ENCODE results near the gene TECR. TPM values are rescaled to one million over a fixed set of nuclear protein-coding genes. Genes with fewer than 3 reads are reported as not detected.

The TECR gene
- total and polyA plus RNA-seq, 4 experiments from 2014 or later, result 189 to 269 (median 220) TPM

DNA sequence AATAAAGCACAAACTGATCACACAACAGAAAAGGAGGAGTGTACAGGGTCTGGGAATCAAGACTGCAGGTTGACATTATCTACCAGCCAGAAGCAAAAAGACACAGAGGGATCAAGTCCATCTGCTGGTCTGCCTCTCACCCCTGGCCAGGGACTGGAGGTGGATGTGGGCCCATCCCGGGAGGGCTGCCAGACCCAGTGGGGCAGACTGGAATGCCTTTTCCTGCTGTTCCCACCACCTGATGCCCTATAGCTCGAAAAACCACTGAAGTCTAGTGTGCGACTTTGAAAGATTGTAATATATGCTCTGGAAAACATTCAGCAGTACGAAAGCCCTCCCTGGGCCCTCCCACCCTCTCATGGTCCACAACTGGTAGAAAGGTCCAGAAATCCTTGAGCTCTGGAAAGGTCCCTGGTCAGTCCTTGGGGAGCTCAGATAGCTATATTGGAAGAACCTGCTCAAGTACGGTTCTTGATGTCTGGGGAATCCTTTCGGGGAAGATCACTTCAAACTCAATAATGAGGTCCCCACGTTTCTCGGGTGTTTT lies 13.8 kb upstream of the TECR start:
- Histone ChIP-seq H3K27ac (ENCODE audit: low read depth, low read length) (peak overlapping the region; percentile 94), H3K4me3 (ENCODE audit: low read length in 2 of 2) (peak overlapping the region; percentile 62 to 99)
- POLR2A ChIA-PET (ENCODE audit: partially characterized antibody), result interaction anchor here (4.2 to 28.2 kb wide), 3 partner anchors 8 to 40 kb away, joined by 35 to 1220 read pairs (median 1220); partner anchors contain the start of genes DNAJB1, GIPC1 and TECR

DNA sequence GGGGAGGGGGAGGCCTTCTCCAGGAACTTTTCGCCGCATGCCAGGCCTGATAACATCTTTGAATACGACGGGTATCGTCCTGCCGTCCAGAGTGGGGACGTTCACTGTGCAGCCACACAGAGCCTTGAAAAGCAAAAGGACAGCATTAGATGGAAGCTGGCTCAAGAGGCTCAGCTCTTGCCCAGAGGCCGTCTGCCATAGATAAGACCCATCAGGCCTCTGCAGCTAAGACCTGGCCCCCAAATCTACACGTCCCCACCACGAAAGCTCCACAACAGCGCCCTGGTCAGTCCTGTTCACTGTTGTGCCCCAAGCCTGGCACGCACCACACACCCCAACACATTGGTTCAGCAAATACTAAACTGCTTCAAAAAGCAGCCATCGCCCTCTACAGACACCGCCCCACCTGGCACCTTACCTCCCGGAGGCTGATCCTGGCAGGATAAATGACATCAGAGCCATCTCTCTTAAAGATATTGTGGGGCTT lies 13.3 kb upstream of the TECR start:
- H3K27me3 Mint-ChIP-seq, result no peaks in the 10 kb centered on the region
- DNase-seq, result no peak
- H3K36me3 ChIP-seq (ENCODE audit: insufficient read depth, low read length), result peaks cover 36% of the 10 kb centered on the region
- peak overlapping the region; percentile 89 to 98 (median 96) for H3K4me3 Mint-ChIP-seq
- peak overlapping the region; percentile 94 for H3K27ac ChIP-seq (ENCODE audit: low read depth, low read length)
- H3K36me3 Mint-ChIP-seq, result peaks cover 30 to 50% of the 10 kb centered on the region in 2 donors
- peaks cover 0 to 6% (median 0%) of the 10 kb centered on the region in 8 donors for H3K9me3 Mint-ChIP-seq
- peak overlapping the region; percentile 84 to 96 (median 95) for H3K27ac Mint-ChIP-seq
- H3K27me3 ChIP-seq (ENCODE audit: insufficient read depth, low read length), result no peaks in the 10 kb centered on the region
- intact Hi-C loops (cut with micrococcal nuclease), result loop anchor here (5.0 kb wide), 2 partner anchors 134 to 171 kb away; partner anchors contain the start of gene ADGRE5
- peaks cover 51% of the 10 kb centered on the region for H3K4me1 ChIP-seq (ENCODE audit: insufficient read depth, low read length)
- CTCF ChIA-PET (ENCODE audit: partially characterized antibody), result interaction anchor here (0.6 to 3.8 kb wide), 3 partner anchors 10 to 35 kb away, joined by 3 to 66 read pairs (median 8); no protein-coding TSS in a partner anchor
- peak overlapping the region; percentile 62 to 99 for H3K4me3 ChIP-seq (ENCODE audit: low read length in 2 of 2)
- no peaks in the 10 kb centered on the region for H3K9me3 ChIP-seq (ENCODE audit: control insufficient read depth in 1 of 2, low read length in 2 of 2)
- POLR2A ChIA-PET (ENCODE audit: partially characterized antibody), result interaction anchor here (1.0 to 28.2 kb wide), 6 partner anchors 9 to 435 kb away, joined by 4 to 1220 read pairs (median 28); partner anchors contain the start of genes ADGRE5, DNAJB1, GIPC1 and TECR
- peaks cover 35 to 70% (median 51%) of the 10 kb centered on the region in 4 donors for H3K4me1 Mint-ChIP-seq

More for the DNA sequence above, 13.8 kb upstream of the TECR start:
- H3K36me3 Mint-ChIP-seq, result peaks cover 30 to 50% of the 10 kb centered on the region in 2 donors
- H3K4me3 Mint-ChIP-seq, result peak overlapping the region; percentile 89 to 98 (median 96)
- peaks cover 36 to 75% (median 54%) of the 10 kb centered on the region in 4 donors for H3K4me1 Mint-ChIP-seq
- Histone ChIP-seq H3K9me3 (ENCODE audit: control insufficient read depth in 1 of 2, low read length in 2 of 2) (no peaks in the 10 kb centered on the region), H3K4me1 (ENCODE audit: insufficient read depth, low read length) (peaks cover 50% of the 10 kb centered on the region), H3K27me3 (ENCODE audit: insufficient read depth, low read length) (no peaks in the 10 kb centered on the region), H3K36me3 (ENCODE audit: insufficient read depth, low read length) (peaks cover 36% of the 10 kb centered on the region)
- H3K27me3 Mint-ChIP-seq, result no peaks in the 10 kb centered on the region
- intact Hi-C loops (cut with micrococcal nuclease), result loop anchor here (5.0 kb wide), 2 partner anchors 133 to 172 kb away; partner anchors contain the start of gene ADGRE5
- peaks cover 0 to 8% (median 0%) of the 10 kb centered on the region in 8 donors for H3K9me3 Mint-ChIP-seq
- H3K27ac Mint-ChIP-seq, result peak overlapping the region; percentile 52 to 96 (median 95)
- DNase-seq, result no peak
- CTCF ChIA-PET (ENCODE audit: partially characterized antibody), result interaction anchor here (2.4 to 3.8 kb wide), 2 partner anchors 10 to 35 kb away, joined by 8 to 66 read pairs; no protein-coding TSS in a partner anchor

DNA sequence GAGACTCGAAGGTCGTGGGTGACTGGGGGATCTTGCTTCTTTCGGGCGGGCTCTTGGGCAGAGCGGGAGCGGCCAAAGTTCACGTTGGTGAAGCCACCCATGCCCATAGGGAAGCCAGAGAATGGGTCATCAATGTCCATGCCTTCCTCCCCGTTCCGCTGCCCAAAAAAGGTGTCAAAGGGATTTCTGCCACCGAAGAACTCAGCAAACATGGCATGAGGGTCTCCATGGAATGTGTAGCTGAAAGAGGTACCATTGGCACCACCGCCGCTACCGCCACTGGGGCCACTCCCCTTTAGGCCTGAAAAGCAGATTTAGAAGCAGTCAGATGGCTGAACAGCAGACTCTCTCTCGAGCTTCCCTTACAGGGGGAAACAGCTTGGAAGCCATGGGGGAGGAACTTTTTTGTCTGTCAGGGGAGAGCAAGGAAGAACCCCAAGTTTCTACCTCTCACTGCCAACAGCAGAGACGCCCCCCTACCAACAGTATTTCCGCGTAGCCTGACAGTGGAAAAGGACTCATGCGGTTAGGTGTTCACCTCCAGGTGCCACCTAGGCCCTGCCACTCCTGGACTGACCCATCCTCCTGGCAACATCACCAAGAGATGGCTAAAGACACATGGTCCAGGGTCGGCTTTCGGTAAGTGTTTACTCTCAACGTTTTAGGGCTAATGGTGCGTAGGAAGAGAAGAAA lies 12.5 kb upstream of the TECR start:
- H3K4me3 ChIP-seq (ENCODE audit: low read length in 2 of 2), result peak overlapping the region; percentile 62 to 99
- peaks cover 30 to 50% of the 10 kb centered on the region in 2 donors for H3K36me3 Mint-ChIP-seq
- H3K27ac ChIP-seq (ENCODE audit: low read depth, low read length), result peak overlapping the region; percentile 94
- peaks cover 59% of the 10 kb centered on the region for H3K4me1 ChIP-seq (ENCODE audit: insufficient read depth, low read length)
- intact Hi-C loops (cut with micrococcal nuclease), result loop anchor here (5.0 kb wide), 2 partner anchors 135 to 170 kb away; partner anchors contain the start of gene ADGRE5
- peaks cover 36 to 74% (median 53%) of the 10 kb centered on the region in 4 donors for H3K4me1 Mint-ChIP-seq
- peaks cover 36% of the 10 kb centered on the region for H3K36me3 ChIP-seq (ENCODE audit: insufficient read depth, low read length)
- H3K27me3 Mint-ChIP-seq, result no peaks in the 10 kb centered on the region
- peak overlapping the region; percentile 89 to 98 (median 96) for H3K4me3 Mint-ChIP-seq
- H3K9me3 Mint-ChIP-seq, result peaks cover 0 to 6% (median 0%) of the 10 kb centered on the region in 8 donors
- POLR2A ChIA-PET (ENCODE audit: partially characterized antibody), result interaction anchor here (0.8 to 28.2 kb wide), 14 partner anchors 9 to 436 kb away, joined by 3 to 1220 read pairs (median 10); partner anchors contain the start of genes ADGRE5, DDX39A, DNAJB1 and GIPC1
- CTCF ChIA-PET (ENCODE audit: partially characterized antibody), result interaction anchor here (0.6 to 3.8 kb wide), 4 partner anchors 11 to 36 kb away, joined by 3 to 66 read pairs (median 6); no protein-coding TSS in a partner anchor
- H3K9me3 ChIP-seq (ENCODE audit: control insufficient read depth in 1 of 2, low read length in 2 of 2), result no peaks in the 10 kb centered on the region
- DNase-seq, result peak in 3 of 5 donors; percentile 41 to 50 (median 43)
- H3K27ac Mint-ChIP-seq, result peak overlapping the region; percentile 84 to 96 (median 95)
- H3K27me3 ChIP-seq (ENCODE audit: insufficient read depth, low read length), result no peaks in the 10 kb centered on the region

DNA sequence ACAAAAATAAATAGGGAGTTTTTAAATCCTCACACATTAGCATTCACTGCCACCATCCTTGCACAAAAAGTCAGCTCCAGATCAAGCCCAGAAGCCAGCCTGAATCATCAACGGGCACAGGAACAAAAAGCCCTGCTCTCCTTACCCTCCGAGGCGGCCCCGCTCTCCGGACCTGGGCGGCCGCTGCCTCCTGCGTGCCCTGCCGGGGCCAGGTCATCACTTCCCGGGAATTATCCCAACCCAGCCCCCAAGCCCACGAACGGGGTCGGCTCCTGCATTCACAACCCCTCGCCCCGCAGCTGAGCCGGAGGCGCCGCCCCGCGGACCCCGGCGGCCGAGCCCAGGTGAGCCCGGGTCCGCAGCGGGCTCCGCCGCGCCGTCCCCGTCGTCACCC lies 12.0 kb upstream of the TECR start:
- Mint-ChIP-seq H3K27ac (peak overlapping the region; percentile 84 to 96 (median 95)), H3K9me3 (peaks cover 0 to 6% (median 0%) of the 10 kb centered on the region in 8 donors), H3K4me1 (peaks cover 41 to 79% (median 57%) of the 10 kb centered on the region in 4 donors), H3K36me3 (peaks cover 30 to 50% of the 10 kb centered on the region in 2 donors), H3K4me3 (peak overlapping the region; percentile 91 to 99 (median 96)), H3K27me3 (no peaks in the 10 kb centered on the region)
- Histone ChIP-seq H3K4me3 (ENCODE audit: low read length in 2 of 2) (peak overlapping the region; percentile 62 to 99), H3K27ac (ENCODE audit: low read depth, low read length) (peak overlapping the region; percentile 94), H3K36me3 (ENCODE audit: insufficient read depth, low read length) (peaks cover 36% of the 10 kb centered on the region), H3K27me3 (ENCODE audit: insufficient read depth, low read length) (no peaks in the 10 kb centered on the region), H3K9me3 (ENCODE audit: control insufficient read depth in 1 of 2, low read length in 2 of 2) (no peaks in the 10 kb centered on the region), H3K4me1 (ENCODE audit: insufficient read depth, low read length) (peaks cover 64% of the 10 kb centered on the region)
- ChIA-PET POLR2A (ENCODE audit: partially characterized antibody) (interaction anchor here (0.8 to 28.2 kb wide), 19 partner anchors 8 to 436 kb away, joined by 3 to 1220 read pairs (median 7); partner anchors contain the start of genes ADGRE5, ASF1B, DDX39A and DNAJB1), CTCF (ENCODE audit: partially characterized antibody) (interaction anchor here (1.5 to 3.8 kb wide), 3 partner anchors 11 to 37 kb away, joined by 3 to 66 read pairs (median 8); no protein-coding TSS in a partner anchor)
- intact Hi-C loops (cut with micrococcal nuclease), result loop anchor here (5.0 kb wide), 2 partner anchors 135 to 170 kb away; partner anchors contain the start of gene ADGRE5
- no peak for DNase-seq

DNA sequence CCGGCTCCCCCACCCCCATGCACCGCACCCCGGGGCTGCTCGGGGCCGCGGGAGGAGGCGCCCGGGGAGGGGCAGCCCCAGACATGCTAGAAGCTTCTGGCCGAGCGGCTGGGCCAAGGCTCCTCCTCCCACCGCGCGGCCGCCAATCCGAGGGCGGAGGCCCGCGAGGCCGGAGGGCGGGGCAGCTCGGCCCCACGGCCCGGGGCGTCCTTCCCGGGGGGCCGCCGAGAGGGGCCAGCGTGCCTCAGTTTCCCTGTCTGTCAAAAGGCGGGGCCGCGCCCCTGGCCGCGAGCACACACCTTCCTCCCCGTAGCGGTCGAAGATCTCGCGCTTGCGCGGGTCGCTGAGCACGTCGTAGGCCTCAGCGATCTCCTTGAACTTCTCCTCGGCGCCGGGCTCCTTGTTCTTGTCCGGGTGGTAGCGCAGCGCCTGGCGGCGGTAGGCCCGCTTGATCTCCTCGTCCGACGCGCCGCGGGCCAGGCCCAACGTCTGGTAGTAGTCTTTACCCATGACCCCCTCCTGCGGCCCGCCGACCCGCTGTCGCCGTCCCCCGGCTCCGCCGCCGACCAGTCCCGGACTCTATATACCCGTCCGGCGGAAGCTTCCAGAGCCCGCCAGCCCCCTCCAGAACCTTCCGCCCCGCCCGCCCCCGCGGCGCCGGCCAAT lies 11.4 kb upstream of the TECR start, which contains the start of gene DNAJB1:
TSS of gene DNAJB1 (minus strand) at position 558 of the 666 bp plus-strand sequence. CDS start at position 510, 48 bp downstream.
- DNase-seq, result peak in 3 of 5 donors; percentile 69 to 73 (median 73)
- H3K36me3 ChIP-seq (ENCODE audit: insufficient read depth, low read length), result peaks cover 34% of the 10 kb centered on the region
- H3K27me3 ChIP-seq (ENCODE audit: insufficient read depth, low read length), result no peaks in the 10 kb centered on the region
- H3K9me3 ChIP-seq (ENCODE audit: control insufficient read depth in 1 of 2, low read length in 2 of 2), result no peaks in the 10 kb centered on the region
- intact Hi-C loops (cut with micrococcal nuclease), result loop anchor here (1.0 to 5.0 kb wide), 5 partner anchors 11 to 169 kb away; partner anchors contain the start of genes ADGRE5 and TECR
- peak within 1 kb of the TSS; percentile 95 to 99 (median 99) for H3K27ac Mint-ChIP-seq
- peaks cover 0 to 8% (median 0%) of the 10 kb centered on the region in 8 donors for H3K9me3 Mint-ChIP-seq
- POLR2A ChIA-PET (ENCODE audit: partially characterized antibody), result interaction anchor here (0.6 to 28.2 kb wide), 31 partner anchors 8 to 1725 kb away, joined by 3 to 1220 read pairs (median 4); partner anchors contain the start of genes ADGRE5, ASF1B, DDX39A and DNAJB1
- peak within 1 kb of the TSS; percentile 62 to 99 for H3K4me3 ChIP-seq (ENCODE audit: low read length in 2 of 2)
- H3K27ac ChIP-seq (ENCODE audit: low read depth, low read length), result peak within 1 kb of the TSS; percentile 94
- H3K4me3 Mint-ChIP-seq, result peak within 1 kb of the TSS; percentile 92 to 99 (median 96)
- H3K4me1 ChIP-seq (ENCODE audit: insufficient read depth, low read length), result peaks cover 69% of the 10 kb centered on the region
- CTCF ChIA-PET (ENCODE audit: partially characterized antibody), result interaction anchor here (0.9 to 3.8 kb wide), 3 partner anchors 10 to 39 kb away, joined by 3 to 66 read pairs (median 3); no protein-coding TSS in a partner anchor
- H3K27me3 Mint-ChIP-seq, result no peaks in the 10 kb centered on the region
- H3K4me1 Mint-ChIP-seq, result peaks cover 46 to 81% (median 62%) of the 10 kb centered on the region in 4 donors
- H3K36me3 Mint-ChIP-seq, result peaks cover 30 to 50% of the 10 kb centered on the region in 2 donors
